ENCODE results near the gene RALGAPB.
A peak's percentile ranks its signal among the peaks of the same experiment; 100 is the strongest.

Gene RALGAPB

GRCh38 chr20:38472513-38473366 lies at the start of gene RALGAPB:
Gene RALGAPB, plus strand, starts transcription at chr20:38472843. Its CDS starts 15,590 bp downstream, at chr20:38488433.
- TF ChIP-seq CTCF (IDR thresholded peaks at IDR 0.05; ENCODE audit: insufficient read depth, low read length, poor library complexity, severe bottlenecking): peak; percentile 60

GRCh38 chr20:38423541-38423940 lies 49.1 kb upstream of the RALGAPB start:
- DNase-seq (ENCODE audit: extremely low read depth, insufficient read length): no peak
- Histone ChIP-seq H3K27me3 (replicated peaks; ENCODE audit: control insufficient read depth, insufficient read depth, low read length) (no peaks in the 10 kb centered on the region), H3K36me3 (ENCODE audit: control insufficient read depth, insufficient read depth, low read length) (peaks cover 76% of the 10 kb centered on the region), H3K4me3 (replicated peaks; ENCODE audit: low read depth, low read length) (no peak overlapping the region)
- no peak for TF ChIP-seq CTCF (IDR thresholded peaks at IDR 0.05; ENCODE audit: insufficient read depth, low read length, poor library complexity, severe bottlenecking)

More at GRCh38 chr20:38472513-38473366, at the start of gene RALGAPB:
- no peaks in the 10 kb centered on the region for H3K36me3 ChIP-seq (ENCODE audit: control insufficient read depth, insufficient read depth, low read length)
- DNase-seq (ENCODE audit: extremely low read depth, insufficient read length): peak; percentile 98
- H3K4me3 ChIP-seq (replicated peaks; ENCODE audit: low read depth, low read length): peak within 1 kb of the TSS; percentile 86
- H3K27me3 ChIP-seq (replicated peaks; ENCODE audit: control insufficient read depth, insufficient read depth, low read length): no peaks in the 10 kb centered on the region

- H3K36me3 ChIP-seq (ENCODE audit: control insufficient read depth, insufficient read depth, low read length): peaks cover 75% of the 10 kb centered on the region
- H3K27me3 ChIP-seq (replicated peaks; ENCODE audit: control insufficient read depth, insufficient read depth, low read length): no peaks in the 10 kb centered on the region
- no peak overlapping the region for H3K4me3 ChIP-seq (replicated peaks; ENCODE audit: low read depth, low read length)
- TF ChIP-seq CTCF (IDR thresholded peaks at IDR 0.05; ENCODE audit: insufficient read depth, low read length, poor library complexity, severe bottlenecking): no peak
- no peak for DNase-seq (ENCODE audit: extremely low read depth, insufficient read length)
Observed at GRCh38 chr20:38424401-38424800, 48.2 kb upstream of the RALGAPB start.

- TF ChIP-seq CTCF (IDR thresholded peaks at IDR 0.05; ENCODE audit: insufficient read depth, low read length, poor library complexity, severe bottlenecking): no peak
- Histone ChIP-seq H3K4me3 (replicated peaks; ENCODE audit: low read depth, low read length) (no peak overlapping the region), H3K27me3 (replicated peaks; ENCODE audit: control insufficient read depth, insufficient read depth, low read length) (no peaks in the 10 kb centered on the region), H3K36me3 (ENCODE audit: control insufficient read depth, insufficient read depth, low read length) (peaks cover 75% of the 10 kb centered on the region)
- no peak for DNase-seq (ENCODE audit: extremely low read depth, insufficient read length)
Observed at GRCh38 chr20:38426006-38426897, 46.4 kb upstream of the RALGAPB start.

GRCh38 chr20:38427655-38428023 lies 45.0 kb upstream of the RALGAPB start:
- Histone ChIP-seq H3K27me3 (replicated peaks; ENCODE audit: control insufficient read depth, insufficient read depth, low read length) (no peaks in the 10 kb centered on the region), H3K36me3 (ENCODE audit: control insufficient read depth, insufficient read depth, low read length) (peaks cover 76% of the 10 kb centered on the region), H3K4me3 (replicated peaks; ENCODE audit: low read depth, low read length) (no peak overlapping the region)
- TF ChIP-seq CTCF (IDR thresholded peaks at IDR 0.05; ENCODE audit: insufficient read depth, low read length, poor library complexity, severe bottlenecking): no peak
- no peak for DNase-seq (ENCODE audit: extremely low read depth, insufficient read length)

Measured in GM06990 (cell line).